IPS-18c (cell line): Measurements from ENCODE around the gene CPEB1.

Source experiments
- H3K4me3 ChIP-seq: 2 replicates; pipeline ENCODE4 v1.7.0; 2013; ENCODE audit warnings: low read depth, mild to moderate bottlenecking, low read length, moderate library complexity; ENCODE audit not compliant: insufficient read depth
- H3K9me3 ChIP-seq: one replicate; pipeline ENCODE4 v1.6.1; 2013; ENCODE audit warnings: mild to moderate bottlenecking, low read length, moderate library complexity; ENCODE audit not compliant: control insufficient read depth, insufficient read depth

Gene CPEB1

GRCh38 chr15:82647045-82647834, at the start of gene CPEB1:
CPEB1 (minus strand) TSS chr15:82647363; CDS start chr15:82628459, 18,904 bp downstream.
- Histone ChIP-seq H3K9me3 (peaks cover 4% of the 10 kb centered on the region), H3K4me3 (peak within 1 kb of the TSS; percentile 49)

GRCh38 chr15:82692171-82692570, 45.0 kb upstream of the CPEB1 start:
- no peak overlapping the region for H3K4me3 ChIP-seq

GRCh38 chr15:82689147-82689546, 42.0 kb upstream of the CPEB1 start:
- Histone ChIP-seq H3K4me3 (no peak overlapping the region), H3K9me3 (peaks cover 2% of the 10 kb centered on the region)

More at GRCh38 chr15:82692171-82692570, 45.0 kb upstream of the CPEB1 start:
- H3K9me3 ChIP-seq = peaks cover 2% of the 10 kb centered on the region

- Histone ChIP-seq H3K9me3 (peaks cover 2% of the 10 kb centered on the region), H3K4me3 (no peak overlapping the region)
Measured at GRCh38 chr15:82688691-82689090, 41.5 kb upstream of the CPEB1 start.

- Histone ChIP-seq H3K4me3 (peak overlapping the region; percentile 76; the same call in 1 of the 2 replicates), H3K9me3 (no peaks in the 10 kb centered on the region)
Measured at GRCh38 chr15:82681371-82681770, 34.2 kb upstream of the CPEB1 start.

GRCh38 chr15:82680200-82681102, 33.3 kb upstream of the CPEB1 start:
- Histone ChIP-seq H3K4me3 (peak overlapping the region; percentile 76), H3K9me3 (no peaks in the 10 kb centered on the region)

GRCh38 chr15:82679626-82680199, 32.5 kb upstream of the CPEB1 start:
- Histone ChIP-seq H3K9me3 (no peaks in the 10 kb centered on the region), H3K4me3 (peak overlapping the region; percentile 61)

- no peak overlapping the region for H3K4me3 ChIP-seq
- no peaks in the 10 kb centered on the region for H3K9me3 ChIP-seq
Measured at GRCh38 chr15:82677720-82678323, 30.7 kb upstream of the CPEB1 start.

GRCh38 chr15:82674873-82675272, 27.7 kb upstream of the CPEB1 start:
- no peaks in the 10 kb centered on the region for H3K9me3 ChIP-seq
- H3K4me3 ChIP-seq = no peak overlapping the region

- H3K9me3 ChIP-seq = no peaks in the 10 kb centered on the region
- no peak overlapping the region for H3K4me3 ChIP-seq
Measured at GRCh38 chr15:82670699-82671098, 23.5 kb upstream of the CPEB1 start.

GRCh38 chr15:82666606-82667005, 19.4 kb upstream of the CPEB1 start:
- H3K9me3 ChIP-seq = no peaks in the 10 kb centered on the region
- H3K4me3 ChIP-seq = no peak overlapping the region

- Histone ChIP-seq H3K4me3 (no peak overlapping the region), H3K9me3 (no peaks in the 10 kb centered on the region)
Measured at GRCh38 chr15:82664021-82664420, 16.9 kb upstream of the CPEB1 start.

GRCh38 chr15:82663186-82663600, 16.0 kb upstream of the CPEB1 start:
- H3K4me3 ChIP-seq = no peak overlapping the region
- H3K9me3 ChIP-seq = no peaks in the 10 kb centered on the region

GRCh38 chr15:82662641-82663040, 15.5 kb upstream of the CPEB1 start:
- Histone ChIP-seq H3K9me3 (no peaks in the 10 kb centered on the region), H3K4me3 (no peak overlapping the region)

- Histone ChIP-seq H3K4me3 (no peak overlapping the region), H3K9me3 (no peaks in the 10 kb centered on the region)
Measured at GRCh38 chr15:82660378-82660777, 13.2 kb upstream of the CPEB1 start.

- H3K9me3 ChIP-seq = no peaks in the 10 kb centered on the region
- no peak overlapping the region for H3K4me3 ChIP-seq
Measured at GRCh38 chr15:82656641-82657266, 9.6 kb upstream of the CPEB1 start.

GRCh38 chr15:82655606-82656005, 8.4 kb upstream of the CPEB1 start:
- Histone ChIP-seq H3K9me3 (no peaks in the 10 kb centered on the region), H3K4me3 (no peak overlapping the region)
